Measurements from ENCODE around the gene FBXO31. TPM values are rescaled to one million over a fixed set of nuclear protein-coding genes. Genes with fewer than 3 reads are reported as not detected.

FBXO31 gene
- total and polyA plus RNA-seq, 2 of the 8 experiments (the other 6 are each of a cell fraction or from before 2014, with no cell fraction given), result 8.3 to 21.6 TPM

GRCh38 chr16:87339086-87339723, 44.4 kb downstream of the FBXO31 start:
- no peak overlapping the region for H2BK12ac ChIP-seq (ENCODE audit: low read depth, low read length)
- H3K9me3 ChIP-seq (ENCODE audit: insufficient read depth in 2 of 2, low read depth in 1 of 2, low read length in 1 of 2), result no peaks in the 10 kb centered on the region
- H3K36me3 ChIP-seq (ENCODE audit: control insufficient read depth in 2 of 4, insufficient read depth in 4 of 4, low read length in 3 of 4), result peaks cover 0 to 8% (median 4%) of the 10 kb centered on the region in 4 experiments; a peak in 5 of 8 replicates
- 93% methylated on average over 17 of the region's 17 CpGs; no CpG with 5 or more reads in 1 of the 2 experiments for WGBS, 2 experiments (ENCODE audit: extremely low coverage in 1 of 2, insufficient coverage in 1 of 2, insufficient read length in 1 of 2, insufficient replicate concordance in 2 of 2, low coverage in 1 of 2, low lambda C conversion rate in 2 of 2, missing lambda C conversion rate in 1 of 2)
- no peak for FAIRE-seq
- H2BK20ac ChIP-seq (ENCODE audit: low read length), result no peak overlapping the region
- H3K56ac ChIP-seq (replicated peaks; ENCODE audit: insufficient read length, low read depth, low read length), result no peak overlapping the region
- H4K5ac ChIP-seq (ENCODE audit: insufficient read length, low read depth, low read length), result no peak overlapping the region
- no peak overlapping the region; a peak in 1 of 7 replicates for H3K9ac ChIP-seq (replicated peaks in 1 of 4; ENCODE audit: extremely low read depth in 1 of 4, low read depth in 3 of 4, low read length in 3 of 4)
- no peak overlapping the region for H4K8ac ChIP-seq (ENCODE audit: extremely low read depth, insufficient read depth, low read length)
- CTCF ChIA-PET (ENCODE audit: partially characterized antibody), result interaction anchor here (0.6 to 1.9 kb wide), 3 partner anchors 9 to 15 kb away, joined by 3 to 6 read pairs (median 5); no protein-coding TSS in a partner anchor
- H3K79me2 ChIP-seq (ENCODE audit: control insufficient read depth in 1 of 2, insufficient read depth in 2 of 2, low read length in 2 of 2), result no peaks in the 10 kb centered on the region
- H2BK15ac ChIP-seq (ENCODE audit: low read length), result no peak overlapping the region
- H2AFZ ChIP-seq (ENCODE audit: low read length), result no peak overlapping the region
- no peak overlapping the region for H2BK5ac ChIP-seq (ENCODE audit: low read depth, low read length)
- no peak overlapping the region for H3K14ac ChIP-seq (ENCODE audit: insufficient read length)
- H4K20me1 ChIP-seq (replicated peaks in 1 of 2; ENCODE audit: control insufficient read depth in 1 of 2, insufficient read depth in 2 of 2, low read length in 2 of 2), result peaks cover 3 to 4% of the 10 kb centered on the region in 2 experiments
- no peak overlapping the region for H3K4me2 ChIP-seq (ENCODE audit: insufficient read depth in 1 of 2, low read depth in 2 of 2, low read length in 2 of 2)
- 0 out of 2 replicates have a peak, but pooled peaks cover 2% of the 10 kb centered on the region for H3K23me2 ChIP-seq (ENCODE audit: low read depth, low read length)
- no peak overlapping the region for H3K23ac ChIP-seq (ENCODE audit: insufficient read length)
- no peak for DNase-seq (ENCODE audit: low read depth in 1 of 2, low spot score in 2 of 2)
- no peak overlapping the region for H2AK5ac ChIP-seq (ENCODE audit: low read depth, low read length)
- H3K27ac ChIP-seq (ENCODE audit: low read depth, low read length), result no peak overlapping the region
- H3K4me3 ChIP-seq (ENCODE audit: extremely low read depth in 1 of 4, insufficient read depth in 2 of 4, low read depth in 3 of 4, low read length in 4 of 4), result no peak overlapping the region
- no peak overlapping the region for H3K18ac ChIP-seq (ENCODE audit: extremely low read depth, low read length)
- POLR2A ChIA-PET (ENCODE audit: partially characterized antibody), result no interaction called here
- H3K27me3 ChIP-seq (replicated peaks in 1 of 4; ENCODE audit: control insufficient read depth in 3 of 4, extremely low read depth in 1 of 4, insufficient read depth in 3 of 4, low read length in 3 of 4), result no peaks in the 10 kb centered on the region
- H3K4me1 ChIP-seq (replicated peaks in 1 of 4; ENCODE audit: control insufficient read depth in 3 of 4, insufficient read depth in 4 of 4, low read length in 3 of 4), result no peaks in the 10 kb centered on the region
- no peaks in the 10 kb centered on the region for H3K79me1 ChIP-seq (ENCODE audit: low read depth, low read length)
- H3K4ac ChIP-seq (replicated peaks; ENCODE audit: insufficient read length, low read depth, low read length), result no peak overlapping the region
- no peak overlapping the region for H4K91ac ChIP-seq (replicated peaks; ENCODE audit: insufficient read length, low read length)
- no peak overlapping the region for H2BK120ac ChIP-seq (replicated peaks; ENCODE audit: low read depth, low read length)
- TF ChIP-seq EGR1 (IDR thresholded peaks at IDR 0.05; ENCODE audit: borderline replicate concordance, low read depth, low read length) (no peak), MAFK (IDR thresholded peaks at IDR 0.05; ENCODE audit: low read depth, low read length) (no peak), ATF3 (IDR thresholded peaks at IDR 0.05; ENCODE audit: insufficient read depth, low read depth, low read length) (no peak), SIN3A (conservative IDR thresholded peaks at IDR 0.05 in 1 of 2, IDR thresholded peaks at IDR 0.05 in 1 of 2; ENCODE audit: low read depth in 1 of 2, low read length in 2 of 2) (no peak), SIRT6 (IDR thresholded peaks at IDR 0.05; ENCODE audit: low read length) (no peak), RNF2 (IDR thresholded peaks at IDR 0.05; ENCODE audit: borderline replicate concordance, low read depth, low read length, missing control alignments, poor library complexity, severe bottlenecking) (no peak), FOSL1 (IDR thresholded peaks at IDR 0.05; ENCODE audit: insufficient read depth, low read depth, low read length) (no peak), CTCF (IDR thresholded peaks at IDR 0.05; ENCODE audit: control extremely low read depth in 1 of 3, insufficient read depth in 1 of 3, low read depth in 1 of 3, low read length in 3 of 3) (no peak)

Data from H1 (cell line).